ENCODE results near the gene CBX1.
A peak's percentile ranks its signal among the peaks of the same experiment; 100 is the strongest.
"Not testable (repeated sequence)": the region's sequence is repeated elsewhere in the genome, so short reads cannot be mapped to it uniquely, and the experiment has no call there.

CBX1 gene

GRCh38 chr17:48074322-48075081 lies 26.8 kb downstream of the CBX1 start:
- Histone ChIP-seq H3K27me3 (ENCODE audit: low read depth) (no peaks in the 10 kb centered on the region), H3K4me3 (no peak overlapping the region), H3K9me3 (no peaks in the 10 kb centered on the region), H3K4me1 (no peaks in the 10 kb centered on the region), H3K36me3 (replicated peaks) (peaks cover 64% of the 10 kb centered on the region)
- peak; percentile 57 to 87 for DNase-seq (ENCODE audit: low spot score in 2 of 2)
- in situ Hi-C loops (cut with MboI; ENCODE audit: low sequenced_read_pairs): no loop called here

GRCh38 chr17:48073566-48074094 lies 27.6 kb downstream of the CBX1 start:
- H3K36me3 ChIP-seq (replicated peaks): peaks cover 68% of the 10 kb centered on the region
- in situ Hi-C loops (cut with MboI; ENCODE audit: low sequenced_read_pairs); H3K27me3 ChIP-seq (ENCODE audit: low read depth); H3K4me3 ChIP-seq; DNase-seq (ENCODE audit: low spot score in 2 of 2); H3K4me1 ChIP-seq; H3K9me3 ChIP-seq: not testable (repeated sequence)

DNA sequence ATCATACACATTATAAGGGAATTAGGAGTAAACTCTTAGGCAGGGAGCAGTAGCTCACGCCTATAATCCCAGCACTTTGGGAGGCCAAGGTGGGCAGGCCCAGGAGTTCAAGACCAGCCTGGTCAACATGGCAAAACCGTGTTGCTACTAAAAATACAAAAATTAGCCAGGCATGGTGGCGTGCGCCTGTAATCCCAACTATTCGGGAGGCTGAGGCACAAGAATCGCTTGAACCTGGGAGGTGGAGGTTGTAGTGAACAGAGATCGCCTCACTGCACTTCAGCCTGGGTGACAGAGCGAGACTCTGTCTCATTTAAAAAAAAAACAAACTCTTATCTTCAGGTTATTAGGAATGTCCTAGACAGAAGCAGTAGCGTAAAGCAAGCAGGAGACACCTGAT lies 28.5 kb downstream of the CBX1 start:
- DNase-seq (ENCODE audit: low spot score in 2 of 2); H3K4me1 ChIP-seq; in situ Hi-C loops (cut with MboI; ENCODE audit: low sequenced_read_pairs); H3K4me3 ChIP-seq; H3K27me3 ChIP-seq (ENCODE audit: low read depth); H3K9me3 ChIP-seq: not testable (repeated sequence)
- peaks cover 69% of the 10 kb centered on the region for H3K36me3 ChIP-seq (replicated peaks)

DNA sequence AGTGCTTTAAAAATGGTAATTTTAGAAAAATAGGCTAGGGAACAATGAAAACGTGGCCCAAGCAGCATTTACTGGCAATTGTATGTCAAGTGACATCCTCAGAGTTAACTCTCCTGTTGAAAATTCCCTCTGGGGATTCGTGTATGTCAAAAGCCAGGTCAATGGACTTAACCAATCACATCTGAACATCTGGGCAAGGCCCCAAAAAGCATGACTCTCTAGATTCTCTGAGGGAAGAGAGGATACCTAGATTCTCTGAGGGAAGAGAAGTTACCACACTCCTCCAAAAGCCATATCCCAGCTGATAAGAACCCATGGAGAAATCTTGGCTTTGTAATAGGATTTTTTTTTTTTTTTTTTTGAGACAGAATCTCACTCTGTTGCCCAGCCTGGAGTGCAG lies 29.6 kb downstream of the CBX1 start:
- no peaks in the 10 kb centered on the region for H3K27me3 ChIP-seq (ENCODE audit: low read depth)
- H3K9me3 ChIP-seq: no peaks in the 10 kb centered on the region
- in situ Hi-C loops (cut with MboI; ENCODE audit: low sequenced_read_pairs): no loop called here
- DNase-seq (ENCODE audit: low spot score in 2 of 2): no peak
- H3K4me3 ChIP-seq: no peak overlapping the region
- peaks cover 75% of the 10 kb centered on the region for H3K36me3 ChIP-seq (replicated peaks)
- peaks cover 2% of the 10 kb centered on the region for H3K4me1 ChIP-seq

DNA sequence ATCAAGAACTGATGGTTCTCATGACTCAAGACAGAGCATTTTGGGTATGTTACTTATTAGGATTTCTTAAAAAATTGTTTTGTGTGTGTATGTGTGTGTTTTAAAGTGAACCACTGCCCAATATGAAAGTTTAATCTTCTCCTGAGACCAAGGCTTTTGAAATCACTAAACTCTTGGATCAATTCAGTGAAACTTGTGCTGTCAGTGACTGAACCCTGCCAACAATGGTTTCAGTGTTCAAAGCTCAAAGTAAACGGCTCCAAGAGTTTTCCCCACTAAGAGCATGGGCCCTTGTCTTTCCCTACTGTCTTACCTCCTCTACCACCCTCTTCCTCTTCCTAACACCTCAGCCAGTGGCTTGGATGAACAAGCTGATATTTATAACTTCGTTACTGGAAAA lies 31.1 kb downstream of the CBX1 start:
- Histone ChIP-seq H3K4me1 (peaks cover 8% of the 10 kb centered on the region), H3K4me3 (no peak overlapping the region), H3K36me3 (replicated peaks) (peaks cover 68% of the 10 kb centered on the region), H3K27me3 (ENCODE audit: low read depth) (no peaks in the 10 kb centered on the region), H3K9me3 (no peaks in the 10 kb centered on the region)
- no peak for DNase-seq (ENCODE audit: low spot score in 2 of 2)
- in situ Hi-C loops (cut with MboI; ENCODE audit: low sequenced_read_pairs): no loop called here

DNA sequence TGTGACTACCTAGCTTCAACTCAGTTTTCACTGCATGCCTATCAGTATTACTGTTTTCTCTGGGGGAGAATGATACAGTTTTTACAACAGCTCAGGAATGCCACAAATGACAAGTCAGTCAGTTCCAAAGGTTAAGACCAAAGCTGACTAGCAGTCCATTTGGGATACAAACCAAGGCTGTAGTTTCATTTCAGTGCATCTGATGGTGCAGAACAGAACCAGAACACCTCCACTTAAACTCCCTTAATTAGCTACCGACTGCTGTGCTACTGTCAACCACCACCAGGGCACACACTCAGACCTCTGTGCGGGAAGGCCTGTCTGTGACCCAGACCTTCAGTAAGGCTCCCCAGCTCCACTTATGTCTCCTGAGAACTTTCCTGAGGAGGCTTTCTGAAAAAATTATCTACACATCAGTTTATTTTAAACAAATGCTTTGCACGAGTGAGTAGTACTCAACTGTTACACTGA lies 32.8 kb downstream of the CBX1 start:
- no peaks in the 10 kb centered on the region for H3K27me3 ChIP-seq (ENCODE audit: low read depth)
- H3K36me3 ChIP-seq (replicated peaks): peaks cover 72% of the 10 kb centered on the region
- no peak for DNase-seq (ENCODE audit: low spot score in 2 of 2)
- in situ Hi-C loops (cut with MboI; ENCODE audit: low sequenced_read_pairs): loop anchor here (5.0 kb wide), 1 partner anchor 41 kb away; no protein-coding TSS in a partner anchor
- H3K4me3 ChIP-seq: no peak overlapping the region
- no peaks in the 10 kb centered on the region for H3K9me3 ChIP-seq
- peaks cover 8% of the 10 kb centered on the region for H3K4me1 ChIP-seq

DNA sequence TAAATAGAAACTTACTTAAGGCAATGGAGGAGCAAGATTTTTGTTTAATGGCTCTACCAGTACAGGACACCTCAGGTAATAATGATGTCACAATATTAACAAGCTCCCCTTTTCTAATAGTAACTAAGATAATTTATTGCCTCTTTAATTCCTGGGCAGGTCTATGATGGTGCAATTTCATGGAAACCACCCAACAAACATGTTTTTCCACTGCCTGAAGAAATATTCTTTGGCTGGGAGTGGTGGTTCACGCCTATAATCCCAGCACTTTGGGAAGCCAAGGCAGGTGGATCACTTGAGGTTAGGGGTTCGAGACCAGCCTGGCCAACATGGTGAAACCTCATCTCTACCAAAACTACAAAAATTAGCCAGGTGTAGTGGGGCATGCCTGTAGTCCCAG lies 33.5 kb downstream of the CBX1 start:
- in situ Hi-C loops (cut with MboI; ENCODE audit: low sequenced_read_pairs): loop anchor here (5.0 kb wide), 1 partner anchor 41 kb away; no protein-coding TSS in a partner anchor
- H3K27me3 ChIP-seq (ENCODE audit: low read depth); H3K4me1 ChIP-seq; DNase-seq (ENCODE audit: low spot score in 2 of 2); H3K9me3 ChIP-seq; H3K4me3 ChIP-seq: not testable (repeated sequence)
- peaks cover 71% of the 10 kb centered on the region for H3K36me3 ChIP-seq (replicated peaks)

DNA sequence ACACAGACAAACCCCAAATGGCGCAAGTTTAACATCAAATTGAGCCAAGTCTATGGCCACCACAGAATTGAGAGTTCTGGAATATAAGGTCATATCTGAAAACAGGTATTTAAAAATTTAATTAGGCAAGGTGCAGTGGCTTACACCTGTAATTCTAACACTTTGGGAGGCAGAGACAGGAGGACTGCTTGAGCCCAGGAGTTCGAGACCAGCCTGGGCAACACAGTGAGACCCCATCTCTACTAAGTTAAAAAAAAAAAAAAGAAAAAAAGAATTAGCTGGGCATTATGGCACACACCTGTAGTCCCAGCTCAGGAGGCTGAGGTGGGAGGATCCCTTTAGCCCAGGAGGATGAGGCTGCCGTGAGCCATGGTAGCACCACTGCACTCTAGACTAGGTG lies 34.0 kb downstream of the CBX1 start:
- Histone ChIP-seq H3K9me3 (no peaks in the 10 kb centered on the region), H3K4me3 (no peak overlapping the region), H3K27me3 (ENCODE audit: low read depth) (no peaks in the 10 kb centered on the region), H3K4me1 (peaks cover 8% of the 10 kb centered on the region), H3K36me3 (replicated peaks) (peaks cover 71% of the 10 kb centered on the region)
- in situ Hi-C loops (cut with MboI; ENCODE audit: low sequenced_read_pairs): loop anchor here (5.0 kb wide), 1 partner anchor 40 kb away; no protein-coding TSS in a partner anchor
- DNase-seq (ENCODE audit: low spot score in 2 of 2): no peak

DNA sequence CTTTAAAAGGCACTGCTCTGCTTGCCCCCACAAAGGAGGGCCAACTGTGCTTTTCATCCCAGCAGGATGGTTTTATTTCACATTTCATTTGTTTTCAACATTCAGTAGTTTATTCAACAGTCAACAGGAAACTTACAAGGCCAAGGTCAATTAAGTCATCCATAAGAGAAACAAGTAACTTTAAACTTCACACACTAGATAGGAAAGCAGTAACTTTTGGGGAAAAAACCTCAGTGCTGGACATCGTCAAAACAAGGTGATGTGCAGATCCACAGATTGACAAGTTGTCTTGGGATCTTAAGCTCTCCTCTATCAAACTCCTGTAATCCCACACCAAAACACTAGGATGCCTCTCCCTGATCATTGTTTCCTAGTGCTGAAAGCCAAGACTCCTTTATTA lies 34.6 kb downstream of the CBX1 start:
- H3K9me3 ChIP-seq: no peaks in the 10 kb centered on the region
- no peak for DNase-seq (ENCODE audit: low spot score in 2 of 2)
- in situ Hi-C loops (cut with MboI; ENCODE audit: low sequenced_read_pairs): loop anchor here (5.0 kb wide), 1 partner anchor 39 kb away; no protein-coding TSS in a partner anchor
- peaks cover 8% of the 10 kb centered on the region for H3K4me1 ChIP-seq
- H3K4me3 ChIP-seq: no peak overlapping the region
- H3K36me3 ChIP-seq (replicated peaks): peaks cover 74% of the 10 kb centered on the region
- H3K27me3 ChIP-seq (ENCODE audit: low read depth): no peaks in the 10 kb centered on the region

DNA sequence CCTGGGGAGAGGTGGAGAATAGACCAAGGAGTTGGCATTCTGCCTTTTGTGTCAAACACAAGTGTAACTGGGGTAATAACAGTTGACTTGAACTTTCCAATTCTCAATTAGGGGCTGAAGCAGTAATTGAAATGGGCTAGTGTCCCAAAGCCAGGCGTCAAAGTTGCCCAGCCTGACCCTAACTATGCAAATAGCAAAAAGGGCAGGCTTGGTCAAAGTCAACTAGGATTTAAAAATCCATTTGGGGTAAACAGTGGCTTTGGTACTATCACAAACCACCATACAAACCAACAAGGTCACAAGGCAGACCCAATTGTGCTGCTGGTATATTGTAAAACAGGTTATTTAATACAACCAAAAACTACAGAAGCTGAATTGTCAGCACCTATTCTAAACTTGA lies 35.1 kb downstream of the CBX1 start:
- H3K9me3 ChIP-seq: no peaks in the 10 kb centered on the region
- DNase-seq (ENCODE audit: low spot score in 2 of 2): no peak
- no peaks in the 10 kb centered on the region for H3K27me3 ChIP-seq (ENCODE audit: low read depth)
- no peak overlapping the region for H3K4me3 ChIP-seq
- in situ Hi-C loops (cut with MboI; ENCODE audit: low sequenced_read_pairs): loop anchor here (5.0 kb wide), 1 partner anchor 39 kb away; no protein-coding TSS in a partner anchor
- peaks cover 8% of the 10 kb centered on the region for H3K4me1 ChIP-seq
- peaks cover 73% of the 10 kb centered on the region for H3K36me3 ChIP-seq (replicated peaks)

- no peaks in the 10 kb centered on the region for H3K9me3 ChIP-seq
- in situ Hi-C loops (cut with MboI; ENCODE audit: low sequenced_read_pairs): loop anchor here (5.0 kb wide), 1 partner anchor 37 kb away; no protein-coding TSS in a partner anchor
- no peak overlapping the region for H3K4me3 ChIP-seq
- no peak for DNase-seq (ENCODE audit: low spot score in 2 of 2)
- H3K27me3 ChIP-seq (ENCODE audit: low read depth): no peaks in the 10 kb centered on the region
- peaks cover 8% of the 10 kb centered on the region for H3K4me1 ChIP-seq
- H3K36me3 ChIP-seq (replicated peaks): peaks cover 69% of the 10 kb centered on the region
These were observed 36.6 kb downstream of the CBX1 start for GRCh38 chr17:48064638-48065037.

- Histone ChIP-seq H3K4me3 (no peak overlapping the region), H3K27me3 (ENCODE audit: low read depth) (no peaks in the 10 kb centered on the region), H3K4me1 (peaks cover 8% of the 10 kb centered on the region), H3K9me3 (no peaks in the 10 kb centered on the region), H3K36me3 (replicated peaks) (peaks cover 82% of the 10 kb centered on the region)
- DNase-seq (ENCODE audit: low spot score in 2 of 2): no peak
- in situ Hi-C loops (cut with MboI; ENCODE audit: low sequenced_read_pairs): no loop called here
These were observed 39.0 kb downstream of the CBX1 start for GRCh38 chr17:48062273-48062672.

- in situ Hi-C loops (cut with MboI; ENCODE audit: low sequenced_read_pairs): no loop called here
- DNase-seq (ENCODE audit: low spot score in 2 of 2): no peak
- Histone ChIP-seq H3K4me1 (peaks cover 11% of the 10 kb centered on the region), H3K4me3 (no peak overlapping the region), H3K9me3 (no peaks in the 10 kb centered on the region), H3K27me3 (ENCODE audit: low read depth) (no peaks in the 10 kb centered on the region), H3K36me3 (replicated peaks) (peaks cover 86% of the 10 kb centered on the region)
These were observed 41.0 kb downstream of the CBX1 start for GRCh38 chr17:48060249-48060648.

DNA sequence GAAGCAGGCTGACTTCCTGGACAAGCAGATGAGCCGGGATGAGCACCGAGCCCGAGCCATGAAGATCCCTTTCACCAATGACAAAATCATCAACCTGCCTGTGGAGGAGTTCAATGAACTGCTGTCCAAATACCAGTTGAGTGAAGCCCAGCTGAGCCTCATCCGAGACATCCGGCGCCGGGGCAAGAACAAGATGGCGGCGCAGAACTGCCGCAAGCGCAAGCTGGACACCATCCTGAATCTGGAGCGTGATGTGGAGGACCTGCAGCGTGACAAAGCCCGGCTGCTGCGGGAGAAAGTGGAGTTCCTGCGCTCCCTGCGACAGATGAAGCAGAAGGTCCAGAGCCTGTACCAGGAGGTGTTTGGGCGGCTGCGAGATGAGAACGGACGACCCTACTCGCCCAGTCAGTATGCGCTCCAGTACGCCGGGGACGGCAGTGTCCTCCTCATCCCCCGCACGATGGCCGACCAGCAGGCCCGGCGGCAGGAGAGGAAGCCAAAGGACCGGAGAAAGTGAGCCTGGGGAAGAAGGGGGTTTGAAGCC lies 42.1 kb downstream of the CBX1 start:
- in situ Hi-C loops (cut with MboI; ENCODE audit: low sequenced_read_pairs): no loop called here
- Histone ChIP-seq H3K4me1 (peaks cover 17% of the 10 kb centered on the region), H3K36me3 (replicated peaks) (peaks cover 78% of the 10 kb centered on the region), H3K9me3 (no peaks in the 10 kb centered on the region), H3K27me3 (ENCODE audit: low read depth) (no peaks in the 10 kb centered on the region), H3K4me3 (no peak overlapping the region)
- DNase-seq (ENCODE audit: low spot score in 2 of 2): no peak
